ENCODE measurements around the gene RIBC1. TPM values are rescaled to one million over a fixed set of nuclear protein-coding genes. Genes with fewer than 3 reads are reported as not detected.
"Not testable (repeated sequence)": the region's sequence is repeated elsewhere in the genome, so short reads cannot be mapped to it uniquely, and the experiment has no call there.

The RIBC1 gene
- total RNA-seq, 3 donors from 2014 or later = 0.43 to 0.94 (median 0.76) TPM

GRCh38 chrX:53398216-53398615 lies 24.5 kb upstream of the RIBC1 start:
- Histone ChIP-seq H3K36me3 (ENCODE audit: low read depth) (no peaks in the 10 kb centered on the region), H3K9me3 (no peaks in the 10 kb centered on the region), H3K4me1 (ENCODE audit: low read depth) (no peaks in the 10 kb centered on the region), H3K4me3 (no peak overlapping the region)
- TF ChIP-seq CTCF (IDR thresholded peaks at IDR 0.05) = no peak
- intact Hi-C loops (cut with DNase I, micrococcal nuclease) = no loop called here
- no peak for DNase-seq
- ATAC-seq = no peak

- TF ChIP-seq CTCF (IDR thresholded peaks at IDR 0.05) = no peak
- Histone ChIP-seq H3K9me3 (no peaks in the 10 kb centered on the region), H3K4me3 (no peak overlapping the region), H3K36me3 (ENCODE audit: low read depth) (no peaks in the 10 kb centered on the region), H3K4me1 (ENCODE audit: low read depth) (no peaks in the 10 kb centered on the region)
- ATAC-seq = no peak
- no peak for DNase-seq
- intact Hi-C loops (cut with DNase I, micrococcal nuclease) = no loop called here
Observed at GRCh38 chrX:53403535-53403934, 19.1 kb upstream of the RIBC1 start.

GRCh38 chrX:53412446-53412845 lies 10.2 kb upstream of the RIBC1 start:
- ATAC-seq (no peak), DNase-seq (no peak)

GRCh38 chrX:53420351-53420750 lies 2.3 kb upstream of the RIBC1 start:
- intact Hi-C loops (cut with DNase I, micrococcal nuclease) = not testable (repeated sequence)

More at GRCh38 chrX:53412446-53412845, 10.2 kb upstream of the RIBC1 start:
- no peaks in the 10 kb centered on the region for H3K4me1 ChIP-seq (ENCODE audit: low read depth)
- no peak for TF ChIP-seq CTCF (IDR thresholded peaks at IDR 0.05)
- no peak overlapping the region for H3K4me3 ChIP-seq
- no peaks in the 10 kb centered on the region for H3K36me3 ChIP-seq (ENCODE audit: low read depth)
- H3K9me3 ChIP-seq = no peaks in the 10 kb centered on the region
- intact Hi-C loops (cut with DNase I, micrococcal nuclease) = no loop called here

GRCh38 chrX:53421125-53421524 lies 1.5 kb upstream of the RIBC1 start:
- intact Hi-C loops (cut with DNase I, micrococcal nuclease) = no loop called here
- H3K4me1 ChIP-seq (ENCODE audit: low read depth) = peaks cover 7% of the 10 kb centered on the region
- DNase-seq (no peak), ATAC-seq (no peak)
- H3K4me3 ChIP-seq = no peak overlapping the region
- H3K36me3 ChIP-seq (ENCODE audit: low read depth) = no peaks in the 10 kb centered on the region
- no peak for TF ChIP-seq CTCF (IDR thresholded peaks at IDR 0.05)
- no peaks in the 10 kb centered on the region for H3K9me3 ChIP-seq

More at GRCh38 chrX:53420351-53420750, 2.3 kb upstream of the RIBC1 start:
- not testable (repeated sequence) for H3K4me3 ChIP-seq; ATAC-seq; H3K36me3 ChIP-seq (ENCODE audit: low read depth); DNase-seq; H3K4me1 ChIP-seq (ENCODE audit: low read depth); H3K9me3 ChIP-seq

- ATAC-seq = peak; percentile 35
- intact Hi-C loops (cut with DNase I, micrococcal nuclease) = no loop called here
Observed at GRCh38 chrX:53421772-53422085, 944 bp upstream of the RIBC1 start.

More at GRCh38 chrX:53421772-53422085, 944 bp upstream of the RIBC1 start:
- H3K4me1 ChIP-seq (ENCODE audit: low read depth) = peaks cover 7% of the 10 kb centered on the region
- no peaks in the 10 kb centered on the region for H3K36me3 ChIP-seq (ENCODE audit: low read depth)
- DNase-seq = no peak
- peak overlapping the region; percentile 38 for H3K4me3 ChIP-seq
- H3K9me3 ChIP-seq = no peaks in the 10 kb centered on the region
- TF ChIP-seq CTCF (IDR thresholded peaks at IDR 0.05) = no peak
